GM12875 (cell line): ENCODE data around the gene MIX23.

Experiments used
- H3K4me3 ChIP-seq: one replicate; pipeline ENCODE4 v1.5.1; 2011; ENCODE audit warnings: low read depth, low read length, control low read depth
- TF ChIP-seq, protein P1 (sequence below): IDR thresholded peaks from 2 replicates; pipeline ENCODE4 v1.5.1; 2011; ENCODE audit warnings: low read depth, mild to moderate bottlenecking, control low read depth, inconsistent platforms, low read length, moderate library complexity, borderline replicate concordance; ENCODE audit not compliant: insufficient read depth

Gene MIX23

DNA sequence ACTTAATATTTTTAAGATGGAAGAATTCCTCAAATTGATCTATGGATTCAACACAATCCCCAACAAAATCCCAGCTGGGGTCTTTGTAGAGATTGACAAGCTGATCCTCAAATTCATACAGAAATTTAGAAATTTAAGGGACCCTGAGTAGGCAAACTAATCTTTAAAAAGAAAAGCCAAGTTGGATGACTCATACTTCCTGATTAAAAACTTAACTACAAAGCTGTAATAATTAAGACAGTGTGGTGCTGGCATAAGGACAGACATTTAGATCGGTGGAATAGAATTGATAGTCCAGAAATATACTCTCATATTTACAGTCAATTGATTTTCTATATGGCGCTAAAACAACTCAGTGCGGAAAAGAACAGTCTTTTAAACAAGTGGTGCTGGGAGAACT is 12.6 kb upstream of the MIX23 start:
- TF ChIP-seq, protein P1, sequence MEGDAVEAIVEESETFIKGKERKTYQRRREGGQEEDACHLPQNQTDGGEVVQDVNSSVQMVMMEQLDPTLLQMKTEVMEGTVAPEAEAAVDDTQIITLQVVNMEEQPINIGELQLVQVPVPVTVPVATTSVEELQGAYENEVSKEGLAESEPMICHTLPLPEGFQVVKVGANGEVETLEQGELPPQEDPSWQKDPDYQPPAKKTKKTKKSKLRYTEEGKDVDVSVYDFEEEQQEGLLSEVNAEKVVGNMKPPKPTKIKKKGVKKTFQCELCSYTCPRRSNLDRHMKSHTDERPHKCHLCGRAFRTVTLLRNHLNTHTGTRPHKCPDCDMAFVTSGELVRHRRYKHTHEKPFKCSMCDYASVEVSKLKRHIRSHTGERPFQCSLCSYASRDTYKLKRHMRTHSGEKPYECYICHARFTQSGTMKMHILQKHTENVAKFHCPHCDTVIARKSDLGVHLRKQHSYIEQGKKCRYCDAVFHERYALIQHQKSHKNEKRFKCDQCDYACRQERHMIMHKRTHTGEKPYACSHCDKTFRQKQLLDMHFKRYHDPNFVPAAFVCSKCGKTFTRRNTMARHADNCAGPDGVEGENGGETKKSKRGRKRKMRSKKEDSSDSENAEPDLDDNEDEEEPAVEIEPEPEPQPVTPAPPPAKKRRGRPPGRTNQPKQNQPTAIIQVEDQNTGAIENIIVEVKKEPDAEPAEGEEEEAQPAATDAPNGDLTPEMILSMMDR, result no peak
- H3K4me3 ChIP-seq, result no peak overlapping the region

DNA sequence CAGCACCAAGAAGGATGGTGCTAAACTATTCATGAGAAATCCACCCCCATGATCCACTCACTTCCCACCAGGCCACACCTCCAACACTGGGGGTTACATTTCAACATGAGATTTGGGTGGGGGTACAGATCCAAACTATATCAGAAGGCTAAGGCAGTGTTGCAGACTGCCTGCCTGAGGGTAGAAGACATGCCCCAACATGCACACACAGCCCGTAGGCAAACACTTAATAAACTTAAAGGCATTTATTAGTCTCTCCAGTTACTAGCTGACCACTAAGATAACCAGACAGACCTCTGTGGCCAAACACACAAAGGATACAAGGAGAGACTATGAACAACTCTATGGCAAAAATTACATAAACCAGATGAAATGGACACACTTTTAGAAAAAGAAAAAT is 11.1 kb upstream of the MIX23 start:
- TF ChIP-seq, protein P1, result no peak
- H3K4me3 ChIP-seq, result no peak overlapping the region

DNA sequence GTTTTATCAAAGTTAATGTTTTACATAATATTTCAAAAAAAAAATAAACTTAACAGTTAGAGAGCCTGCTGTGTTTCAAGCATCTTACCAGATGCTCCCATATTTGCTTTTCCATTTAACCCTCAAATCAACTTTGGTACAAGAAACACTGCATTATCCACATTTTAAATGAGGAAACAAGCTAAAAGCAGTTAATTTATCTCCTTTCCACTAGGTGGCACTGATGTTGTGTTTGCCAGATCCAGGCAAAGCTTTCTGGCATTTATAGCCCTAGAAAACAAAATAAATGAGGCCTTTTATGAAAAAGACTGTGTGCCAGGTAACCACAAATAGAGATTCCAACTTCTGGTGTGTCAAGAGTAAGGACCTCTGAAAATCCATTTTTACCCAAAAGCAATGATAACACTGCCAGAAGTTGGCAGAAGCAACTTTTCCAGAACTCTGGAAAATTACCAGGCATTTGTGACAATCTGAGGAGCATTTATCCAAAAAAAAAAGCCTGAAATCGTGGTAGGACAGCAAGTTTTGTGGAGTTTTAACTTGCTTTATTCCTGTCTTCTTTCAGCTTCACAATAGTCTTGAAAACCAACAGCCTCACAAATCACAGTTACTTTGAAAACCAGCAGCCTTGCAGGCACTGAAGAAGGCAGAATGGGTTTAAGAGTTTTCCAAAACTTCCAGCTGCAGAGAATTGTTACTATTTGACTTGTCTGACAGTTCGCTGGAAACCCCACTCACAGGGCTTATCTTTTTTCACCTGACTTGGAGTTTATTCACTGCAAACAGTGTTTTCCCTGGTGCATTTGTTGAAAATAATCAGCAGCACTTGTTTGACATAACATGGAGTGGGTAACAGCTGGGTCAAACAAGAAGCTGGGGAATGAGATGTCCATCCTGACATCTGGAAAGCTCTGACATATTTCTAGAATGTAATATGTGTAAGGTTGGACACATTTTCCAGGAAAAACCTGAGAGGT is 10.1 kb upstream of the MIX23 start:
- TF ChIP-seq, protein P1, result peak; percentile 46; the same call in 1 of the 2 replicates
- H3K4me3 ChIP-seq, result no peak overlapping the region

DNA sequence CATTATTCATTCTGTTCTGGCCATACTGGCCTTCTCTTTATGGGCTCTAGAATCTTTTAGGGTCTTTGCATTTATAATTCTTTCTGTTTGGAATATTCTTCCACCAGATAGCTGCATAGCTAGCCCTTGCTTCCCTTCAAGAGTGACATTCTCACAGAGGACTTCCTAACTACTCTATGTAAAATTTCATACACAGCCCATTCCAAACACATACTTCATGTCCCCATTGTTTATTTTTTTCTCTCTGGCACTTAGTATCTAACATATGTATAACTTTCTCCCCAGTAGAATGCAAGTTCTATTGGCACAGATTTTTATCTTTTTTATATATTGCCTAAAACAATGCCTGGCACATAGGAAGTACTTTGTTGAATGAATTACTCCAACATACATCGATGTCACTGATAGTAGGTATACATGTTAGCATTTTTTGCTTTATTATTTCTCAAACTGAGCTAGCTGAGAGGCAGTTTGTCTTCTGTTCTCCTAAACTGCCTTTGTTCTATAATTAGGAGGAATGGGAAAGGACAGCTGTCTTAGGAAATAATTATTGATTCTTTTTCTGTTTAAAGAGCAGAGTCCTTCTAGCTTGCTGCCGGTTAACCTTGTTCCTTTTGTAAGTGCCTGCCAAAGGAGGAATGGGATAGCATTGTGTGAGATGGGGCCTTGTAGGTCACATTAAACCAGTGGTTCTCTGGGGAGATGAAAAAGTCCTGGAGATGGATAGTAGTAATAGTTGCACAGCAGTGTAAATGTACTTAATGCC is 8.8 kb upstream of the MIX23 start:
- TF ChIP-seq, protein P1, result no peak
- H3K4me3 ChIP-seq, result no peak overlapping the region

DNA sequence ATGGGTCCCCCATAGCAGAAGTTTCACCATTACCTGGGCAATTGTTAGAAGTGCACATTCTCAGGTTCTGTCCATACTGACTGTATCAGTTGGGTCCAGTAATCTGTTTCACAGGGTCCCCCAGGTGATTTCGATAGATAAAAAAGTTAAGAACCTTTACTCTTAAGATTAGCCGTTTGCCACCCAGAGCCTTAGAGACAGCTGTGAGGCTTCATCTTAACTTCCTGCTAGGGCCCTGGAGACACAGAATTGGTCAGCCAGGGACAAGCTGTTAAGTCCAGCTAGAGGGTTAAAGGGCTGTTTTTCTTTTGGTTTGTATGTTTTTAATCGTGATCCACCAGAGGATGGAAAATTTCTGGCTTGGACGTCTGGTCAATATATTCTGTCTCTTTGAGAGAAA is 7.6 kb upstream of the MIX23 start:
- H3K4me3 ChIP-seq, result no peak overlapping the region
- TF ChIP-seq, protein P1, result no peak

DNA sequence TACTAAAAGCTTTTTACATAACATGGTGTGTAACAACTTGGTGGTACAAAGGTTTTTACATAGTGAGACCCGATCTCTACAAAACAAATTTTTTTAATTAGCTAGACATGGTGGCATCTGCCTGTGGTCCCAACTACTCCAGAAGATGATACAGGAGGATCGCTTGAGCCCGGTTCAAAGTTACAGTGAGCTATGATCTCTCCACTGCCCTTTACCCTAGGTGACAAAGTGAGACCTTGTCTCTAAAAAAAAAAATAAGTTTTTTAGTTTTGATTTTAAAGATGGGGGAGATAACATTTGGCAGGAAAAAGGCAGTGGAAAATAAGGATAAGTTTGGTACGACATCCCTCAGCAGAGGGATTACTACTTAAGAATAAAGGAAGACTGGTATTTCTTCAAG is 6.9 kb upstream of the MIX23 start:
- TF ChIP-seq, protein P1, result no peak
- H3K4me3 ChIP-seq, result no peak overlapping the region
